ENCODE results near the gene DHRS11.
A peak's percentile ranks its signal among the peaks of the same experiment; 100 is the strongest.

DHRS11 gene

GRCh38 chr17:36616061-36617029, 24.7 kb downstream of the DHRS11 start:
- no peak for DNase-seq

GRCh38 chr17:36617773-36618172, 26.1 kb downstream of the DHRS11 start:
- DNase-seq = no peak

- DNase-seq = no peak
Measured at GRCh38 chr17:36623281-36623680, 31.6 kb downstream of the DHRS11 start.

- no peak for DNase-seq
Measured at GRCh38 chr17:36625188-36625587, 33.5 kb downstream of the DHRS11 start.

GRCh38 chr17:36627101-36627500, 35.4 kb downstream of the DHRS11 start:
- no peak for DNase-seq

DNA sequence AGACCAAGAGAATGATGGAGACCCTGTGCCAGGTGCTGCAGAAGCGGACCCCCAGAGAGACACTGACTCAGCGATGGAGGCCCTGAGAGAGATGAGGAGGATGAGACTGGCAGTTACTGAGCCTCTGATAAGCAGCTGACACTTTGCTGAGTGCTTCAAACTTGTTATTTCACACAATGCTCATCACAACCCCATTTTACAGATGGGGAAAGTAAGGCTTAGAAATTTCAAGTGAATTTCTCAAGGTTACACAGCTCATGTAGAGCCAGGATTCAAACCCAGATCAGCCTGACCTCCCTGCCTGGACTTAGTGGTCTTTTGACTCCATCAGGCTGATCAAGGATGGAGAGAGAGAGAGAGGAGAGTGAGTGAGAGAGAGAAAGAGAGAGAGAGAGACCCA, 36.9 kb downstream of the DHRS11 start:
- no peak for DNase-seq

GRCh38 chr17:36629252-36629847, 37.7 kb downstream of the DHRS11 start:
- peak; percentile 86 to 88 for DNase-seq

DNA sequence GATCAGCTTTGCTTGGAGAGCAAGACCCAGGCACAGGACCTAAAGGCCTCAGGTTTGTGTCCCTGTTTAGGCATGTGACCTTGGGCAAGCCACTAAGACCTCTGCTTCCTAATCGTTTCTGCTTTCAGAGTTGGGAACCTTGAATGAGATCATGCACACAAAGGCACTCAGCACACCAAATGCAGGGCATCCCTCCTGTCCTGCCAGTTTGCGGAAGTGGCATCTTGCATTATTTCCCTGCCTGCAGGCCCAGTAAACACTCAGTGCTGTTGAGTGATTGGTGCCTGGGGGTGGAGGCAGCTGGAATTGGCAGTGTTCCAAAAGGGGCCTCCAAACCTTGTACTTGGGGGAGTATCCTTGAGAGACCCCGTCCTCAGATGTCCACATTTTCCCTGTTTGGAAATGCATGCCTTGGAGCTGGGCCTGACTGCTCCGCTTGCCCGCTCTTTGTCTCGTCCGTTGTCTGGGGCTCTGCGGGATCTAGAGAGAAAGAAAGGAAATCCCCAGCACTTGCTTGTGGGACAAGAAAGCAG, 38.4 kb downstream of the DHRS11 start:
- no peak for DNase-seq

DNA sequence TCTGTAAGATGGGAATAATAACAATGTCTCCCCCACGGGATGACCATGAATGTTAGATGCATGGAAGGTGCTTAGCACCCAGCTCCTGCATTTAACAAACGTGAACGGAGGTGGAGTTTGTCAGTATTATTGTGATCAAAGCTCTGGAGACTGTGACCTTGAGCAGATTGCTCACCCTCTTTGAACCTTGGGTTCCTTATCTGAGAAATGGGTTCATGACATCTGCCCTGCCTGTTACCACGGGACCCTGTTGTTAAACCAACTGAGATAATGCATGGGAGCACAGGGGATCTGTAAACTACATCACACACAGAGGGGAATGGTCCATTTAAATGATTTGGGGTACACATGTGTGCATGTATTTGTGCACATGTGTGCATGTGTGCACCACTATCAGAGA, 39.3 kb downstream of the DHRS11 start:
- no peak for DNase-seq

DNA sequence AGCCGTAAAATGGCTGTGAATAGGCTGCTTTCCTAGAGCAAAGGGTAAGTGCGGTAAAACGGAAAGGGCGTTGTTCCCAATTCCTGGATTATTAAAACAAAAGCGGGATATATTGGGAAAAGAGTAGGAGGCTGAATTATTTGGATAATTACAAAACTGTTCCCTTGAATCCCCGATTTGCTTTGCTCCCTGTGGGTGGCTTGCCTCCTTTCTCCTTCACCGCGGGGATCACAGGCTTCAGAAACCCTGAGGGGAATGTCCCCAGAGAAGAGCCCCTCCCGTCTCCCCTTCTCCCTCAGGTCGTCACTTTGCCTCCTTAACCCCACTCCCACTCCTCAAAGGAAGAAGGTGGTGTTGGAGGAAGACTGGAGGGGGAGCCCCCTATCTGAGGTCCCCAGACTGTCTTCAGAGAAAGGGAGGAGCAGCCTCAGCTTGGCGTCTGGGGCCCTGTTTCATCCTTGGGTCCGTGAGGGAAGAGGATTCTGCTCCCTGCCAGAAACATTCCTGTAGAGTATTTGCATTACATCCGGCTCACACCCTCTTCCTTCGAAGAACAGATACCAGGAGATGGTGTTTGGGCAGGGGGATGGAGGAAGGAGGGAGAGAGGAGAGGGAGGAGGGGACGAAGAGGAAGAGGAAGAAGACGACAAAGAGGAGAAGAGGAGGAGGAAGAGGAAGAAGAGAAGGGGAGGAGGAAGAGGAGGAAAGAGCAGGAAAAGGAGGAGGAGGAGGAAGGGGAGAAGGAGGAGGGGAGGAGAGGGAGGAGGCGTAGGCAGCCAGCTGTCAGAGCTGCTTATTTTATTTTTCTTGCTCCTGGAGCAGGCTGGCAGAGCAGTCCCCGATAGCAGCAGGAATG, 41.5 kb downstream of the DHRS11 start:
- no peak for DNase-seq

DNA sequence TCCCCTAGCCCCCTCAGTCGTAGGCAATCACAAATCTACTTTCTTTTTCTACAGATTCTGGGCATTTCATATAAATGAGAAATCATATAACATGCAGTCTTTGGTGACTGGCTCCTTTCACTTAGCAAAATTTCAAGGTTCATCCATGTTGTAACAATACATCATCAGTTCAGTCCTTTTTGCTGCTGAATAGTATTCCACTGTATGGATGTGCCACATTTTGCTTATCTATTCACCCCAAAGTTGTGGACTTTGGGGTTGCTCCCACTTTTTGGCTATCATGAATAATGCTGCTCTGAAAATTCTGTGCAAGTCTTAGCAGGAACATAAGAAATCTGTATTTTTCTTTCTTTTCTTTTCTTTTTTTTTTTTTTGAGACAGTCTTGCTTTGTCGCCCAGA, 48.7 kb downstream of the DHRS11 start:
- no peak for DNase-seq

- no peak for DNase-seq
Measured at GRCh38 chr17:36640836-36641235, 49.2 kb downstream of the DHRS11 start.

GRCh38 chr17:36641331-36641876, 49.7 kb downstream of the DHRS11 start:
- no peak for DNase-seq

- DNase-seq = peak in 1 of 2 donors; percentile 6
Measured at GRCh38 chr17:36641877-36642845, 50.5 kb downstream of the DHRS11 start.

- no peak for DNase-seq
Measured at GRCh38 chr17:36643086-36643685, 51.5 kb downstream of the DHRS11 start.

GRCh38 chr17:36645422-36645821, 53.7 kb downstream of the DHRS11 start:
- DNase-seq = no peak

GRCh38 chr17:36647636-36648035, 56.0 kb downstream of the DHRS11 start:
- DNase-seq = no peak

- no peak for DNase-seq
Measured at GRCh38 chr17:36650096-36650775, 58.6 kb downstream of the DHRS11 start.
